CD8-positive, alpha-beta memory T cell (primary cell): ENCODE measurements around the gene PAPSS1. TPM values are rescaled to one million over a fixed set of nuclear protein-coding genes. Genes with fewer than 3 reads are reported as not detected.
"Not testable (repeated sequence)": the region's sequence is repeated elsewhere in the genome, so short reads cannot be mapped to it uniquely, and the experiment has no call there.

Experiments used
- CTCF ChIA-PET: fragments of 350-600 bp; sonication (Branson Sonifier 250); formaldehyde crosslinking; loops from one replicate; lab custom pipeline; 2021; ENCODE audit warnings: antibody characterized with exemption; lab: Charles Lee
- POLR2A ChIA-PET: fragments of 350-600 bp; sonication (Branson Sonifier 250); formaldehyde crosslinking; loops from one replicate; lab custom pipeline; 2021; ENCODE audit warnings: antibody characterized with exemption; lab: Charles Lee
- DNase-seq, 5 donors: peaks; one replicate each; pipeline versions ENCODE4 v3.0.0 to v3.0.0-alpha.2; 2020 to 2022; ENCODE audit warnings: mixed read lengths in 1 of 5
- H3K27ac ChIP-seq: one replicate; pipeline ENCODE4 v1.7.0; 2013; ENCODE audit warnings: low read depth, mild to moderate bottlenecking, low read length, moderate library complexity
- H3K27me3 ChIP-seq: 2 replicates; pipeline ENCODE4 v1.7.0; 2013; ENCODE audit warnings: low read length, mild to moderate bottlenecking; ENCODE audit not compliant: insufficient read depth, poor library complexity, severe bottlenecking
- H3K36me3 ChIP-seq: 2 replicates; pipeline ENCODE4 v1.7.0; 2013; ENCODE audit warnings: mild to moderate bottlenecking, low read length, moderate library complexity; ENCODE audit not compliant: insufficient read depth
- H3K4me1 ChIP-seq: 2 replicates; pipeline ENCODE4 v1.7.0; 2013; ENCODE audit warnings: mild to moderate bottlenecking, low read length, moderate library complexity; ENCODE audit not compliant: insufficient read depth
- H3K4me3 ChIP-seq: 2 replicates; pipeline ENCODE4 v1.7.0; 2013; ENCODE audit warnings: mild to moderate bottlenecking, low read length
- H3K9me3 ChIP-seq: 2 replicates; pipeline ENCODE4 v1.7.0; 2013; ENCODE audit warnings: mild to moderate bottlenecking, low read length
- H3K27ac Mint-ChIP-seq, 8 donors: one replicate each; pipeline ENCODE4 v1.8.0; 2020 to 2021; ENCODE audit warnings: mixed read lengths in 8 of 8, mild to moderate bottlenecking in 6 of 8, inconsistent platforms in 3 of 8, moderate library complexity in 3 of 8
- H3K27me3 Mint-ChIP-seq, 2 donors: one replicate each; pipeline ENCODE4 v1.8.0; 2020 to 2021; ENCODE audit warnings: mixed read lengths in 2 of 2, mild to moderate bottlenecking in 1 of 2, moderate library complexity in 1 of 2
- H3K36me3 Mint-ChIP-seq, 3 donors: one replicate each; pipeline ENCODE4 v1.8.0; 2020 to 2021; ENCODE audit warnings: mixed read lengths in 3 of 3, inconsistent platforms in 1 of 3, mild to moderate bottlenecking in 1 of 3
- H3K4me1 Mint-ChIP-seq, 3 donors: one replicate each; pipeline ENCODE4 v1.8.0; 2020 to 2021; ENCODE audit warnings: mixed read lengths in 3 of 3, inconsistent platforms in 1 of 3, mild to moderate bottlenecking in 1 of 3
- H3K4me3 Mint-ChIP-seq, 7 donors: one replicate each; pipeline ENCODE4 v1.8.0; 2020 to 2021; ENCODE audit warnings: mixed read lengths in 7 of 7, mild to moderate bottlenecking in 6 of 7, moderate library complexity in 4 of 7, inconsistent platforms in 2 of 7
- H3K9me3 Mint-ChIP-seq, 5 donors: one replicate each; pipeline ENCODE4 v1.8.0; 2020 to 2022; ENCODE audit warnings: mixed read lengths in 5 of 5, mild to moderate bottlenecking in 3 of 5, moderate library complexity in 2 of 5, inconsistent platforms in 1 of 5
- polyA plus RNA-seq: library from polyadenylated mRNA; unstranded; fragments of 300-500 nt; fragmentation: Illumina TruSeq; gene quantifications from one replicate; pipeline ENCODE4 v1.2.3, GENCODE V29; 2021
- total RNA-seq, 2 experiments: library from RNA; stranded (reverse); gene quantifications; one replicate each; pipeline ENCODE4 v1.2.3, GENCODE V29; 2021

The PAPSS1 gene
- total and polyA plus RNA-seq, 3 experiments from 2014 or later, result 26.6 to 30.9 (median 27.9) TPM

DNA sequence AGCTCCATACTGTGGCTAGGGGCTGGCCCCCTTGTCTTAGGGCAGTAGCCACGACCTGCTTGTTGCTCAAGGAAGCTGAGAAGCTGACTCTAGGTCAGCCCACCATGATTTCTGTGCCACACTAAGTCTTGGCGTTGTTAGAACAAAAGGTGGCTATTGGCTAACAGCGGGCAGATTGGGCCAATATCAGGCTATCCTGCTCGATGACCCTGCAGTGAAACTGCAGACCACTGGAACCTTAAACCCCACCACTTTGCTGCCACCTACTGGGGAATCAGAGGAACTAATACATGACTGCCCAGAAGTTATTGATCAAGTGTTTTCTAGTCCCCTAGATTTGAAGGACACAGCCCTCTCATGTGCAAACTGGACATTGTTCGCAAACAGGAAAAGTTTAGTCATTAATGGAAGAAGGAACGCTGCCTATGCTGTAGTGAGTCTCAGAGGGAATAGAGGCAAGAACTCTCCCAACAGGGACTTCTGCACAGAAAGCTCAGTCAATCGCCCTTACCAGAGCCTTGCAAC lies 17.0 kb upstream of the PAPSS1 start:
- H3K27ac ChIP-seq, result no peak overlapping the region
- H3K36me3 ChIP-seq, result no peaks in the 10 kb centered on the region
- ChIA-PET POLR2A (no interaction called here), CTCF (interaction anchor here (0.7 to 2.1 kb wide), 10 partner anchors 9 to 54 kb away, joined by 3 to 17 read pairs (median 4); partner anchors contain the start of gene PAPSS1)
- no peaks in the 10 kb centered on the region for H3K27me3 ChIP-seq
- no peak overlapping the region for H3K4me3 ChIP-seq
- no peaks in the 10 kb centered on the region for H3K27me3 Mint-ChIP-seq
- H3K9me3 Mint-ChIP-seq, result no peaks in the 10 kb centered on the region
- no peak overlapping the region for H3K27ac Mint-ChIP-seq
- H3K4me3 Mint-ChIP-seq, result no peak overlapping the region
- H3K4me1 Mint-ChIP-seq, result no peaks in the 10 kb centered on the region
- peak in 4 of 5 donors; percentile 27 to 61 (median 38) for DNase-seq
- no peaks in the 10 kb centered on the region for H3K4me1 ChIP-seq
- no peaks in the 10 kb centered on the region for H3K36me3 Mint-ChIP-seq
- H3K9me3 ChIP-seq, result no peaks in the 10 kb centered on the region

DNA sequence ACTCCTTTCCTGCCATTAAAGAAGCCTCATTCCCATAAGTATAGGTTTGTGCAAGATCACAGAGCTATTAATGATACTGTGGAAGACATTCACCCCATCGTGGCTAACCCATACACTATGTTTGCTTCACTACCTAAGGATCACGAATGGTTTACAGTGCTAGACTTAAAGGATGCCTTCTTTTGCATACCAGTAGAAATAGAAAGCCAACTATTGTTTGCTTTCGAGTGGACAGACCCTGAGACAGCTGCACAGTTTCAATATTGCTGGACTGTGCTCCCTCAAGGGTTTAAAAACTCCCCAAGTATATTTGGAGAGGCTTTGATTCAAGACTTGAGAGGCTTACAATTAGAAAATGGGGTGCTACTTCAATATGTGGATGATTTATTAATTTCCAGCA lies 16.0 kb upstream of the PAPSS1 start:
- Histone ChIP-seq H3K36me3 (no peaks in the 10 kb centered on the region), H3K27ac (no peak overlapping the region), H3K27me3 (no peaks in the 10 kb centered on the region), H3K9me3 (no peaks in the 10 kb centered on the region), H3K4me3 (no peak overlapping the region), H3K4me1 (no peaks in the 10 kb centered on the region)
- H3K27ac Mint-ChIP-seq, result no peak overlapping the region
- no peak for DNase-seq
- CTCF ChIA-PET, result interaction anchor here (1.8 to 2.1 kb wide), 3 partner anchors 9 to 15 kb away, joined by 6 to 17 read pairs (median 6); partner anchors contain the start of gene PAPSS1
- no peaks in the 10 kb centered on the region for H3K4me1 Mint-ChIP-seq
- H3K4me3 Mint-ChIP-seq, result no peak overlapping the region
- POLR2A ChIA-PET, result no interaction called here
- H3K36me3 Mint-ChIP-seq, result no peaks in the 10 kb centered on the region
- H3K9me3 Mint-ChIP-seq, result no peaks in the 10 kb centered on the region
- no peaks in the 10 kb centered on the region for H3K27me3 Mint-ChIP-seq

DNA sequence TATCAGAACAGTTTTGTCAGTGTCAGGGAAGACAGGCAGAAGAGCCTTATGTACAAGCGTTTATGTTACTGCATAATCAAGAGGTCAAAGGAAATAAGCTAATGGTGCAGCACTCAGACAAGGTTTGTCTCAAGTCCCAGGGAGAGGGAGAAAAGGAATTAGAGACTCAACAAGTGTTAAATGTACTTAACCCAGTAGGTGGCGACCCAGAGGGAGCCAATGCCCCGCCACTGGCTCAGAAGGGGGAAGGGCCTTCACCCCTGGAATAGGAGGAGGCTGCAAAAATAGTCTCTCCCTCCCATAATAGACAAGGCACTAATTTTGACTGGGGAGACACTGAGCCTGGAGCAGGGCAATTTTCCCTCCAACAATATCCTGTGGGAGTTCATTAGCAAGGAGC lies 14.1 kb upstream of the PAPSS1 start:
- ChIA-PET CTCF (interaction anchor here (1.4 kb wide), 1 partner anchor 13 kb away, joined by 3 read pairs; no protein-coding TSS in a partner anchor), POLR2A (no interaction called here)
- H3K4me1 ChIP-seq, result no peaks in the 10 kb centered on the region
- no peaks in the 10 kb centered on the region for H3K9me3 ChIP-seq
- Mint-ChIP-seq H3K27ac (no peak overlapping the region), H3K4me1 (no peaks in the 10 kb centered on the region), H3K9me3 (no peaks in the 10 kb centered on the region), H3K27me3 (no peaks in the 10 kb centered on the region), H3K4me3 (no peak overlapping the region), H3K36me3 (no peaks in the 10 kb centered on the region)
- no peak overlapping the region for H3K4me3 ChIP-seq
- H3K27ac ChIP-seq, result no peak overlapping the region
- no peaks in the 10 kb centered on the region for H3K27me3 ChIP-seq
- no peak for DNase-seq
- H3K36me3 ChIP-seq, result no peaks in the 10 kb centered on the region

DNA sequence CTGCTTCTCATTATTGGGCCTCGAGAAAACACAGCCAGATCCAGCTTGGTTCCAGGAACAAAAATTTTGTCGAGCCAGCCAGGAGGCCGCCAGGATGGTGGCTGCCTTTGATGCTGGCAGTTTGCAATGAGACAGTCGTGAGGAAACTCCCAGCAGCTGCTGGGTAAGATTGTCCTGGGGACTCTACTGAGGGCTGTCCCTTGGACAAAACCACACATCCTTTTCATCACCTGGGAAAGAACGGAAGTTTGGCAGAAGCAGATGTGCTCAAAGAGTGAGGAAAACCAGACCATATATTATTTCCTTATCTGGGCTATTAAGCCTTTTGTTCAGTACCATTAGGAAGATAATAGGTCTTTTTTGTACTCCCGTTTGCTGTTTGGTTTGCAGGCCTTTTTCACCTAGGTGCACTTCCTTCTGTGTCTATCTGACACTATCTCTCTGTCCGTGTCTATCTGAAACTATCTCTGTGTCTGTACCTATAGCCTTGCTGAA lies 13.4 kb upstream of the PAPSS1 start:
- no peaks in the 10 kb centered on the region for H3K9me3 ChIP-seq
- H3K4me1 Mint-ChIP-seq, result no peaks in the 10 kb centered on the region
- no peaks in the 10 kb centered on the region for H3K36me3 ChIP-seq
- no peaks in the 10 kb centered on the region for H3K4me1 ChIP-seq
- POLR2A ChIA-PET, result no interaction called here
- no peak for DNase-seq
- H3K4me3 ChIP-seq, result no peak overlapping the region
- no peak overlapping the region for H3K27ac ChIP-seq
- peaks cover 2 to 4% of the 10 kb centered on the region in 2 donors for H3K27me3 Mint-ChIP-seq
- no peaks in the 10 kb centered on the region for H3K9me3 Mint-ChIP-seq
- no peaks in the 10 kb centered on the region for H3K27me3 ChIP-seq
- CTCF ChIA-PET, result interaction anchor here (1.4 kb wide), 1 partner anchor 12 kb away, joined by 3 read pairs; no protein-coding TSS in a partner anchor
- H3K36me3 Mint-ChIP-seq, result no peaks in the 10 kb centered on the region
- no peak overlapping the region for H3K4me3 Mint-ChIP-seq
- H3K27ac Mint-ChIP-seq, result no peak overlapping the region

DNA sequence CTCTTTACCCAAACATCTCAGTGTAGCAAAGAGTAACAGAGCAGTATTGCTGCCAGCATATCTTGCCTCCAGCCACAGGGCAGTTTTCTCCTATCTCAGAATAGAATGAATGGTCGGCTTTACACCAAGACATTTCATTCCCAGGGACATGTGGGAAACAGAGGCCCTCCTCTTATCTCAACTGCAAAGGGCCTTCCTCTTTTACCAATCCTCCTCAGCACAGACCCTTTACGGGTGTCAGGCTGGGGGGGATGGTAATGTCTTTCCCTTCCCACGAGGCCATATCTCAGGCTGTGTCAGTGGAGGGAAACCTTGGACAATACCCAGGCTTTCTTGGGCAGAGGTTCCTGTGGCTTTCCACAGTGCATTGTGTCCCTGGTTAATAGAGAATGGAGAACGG lies 9.0 kb upstream of the PAPSS1 start:
- DNase-seq, H3K9me3 Mint-ChIP-seq, H3K36me3 Mint-ChIP-seq, H3K4me3 Mint-ChIP-seq, CTCF ChIA-PET, H3K27ac Mint-ChIP-seq, H3K36me3 ChIP-seq, H3K4me1 Mint-ChIP-seq, H3K27me3 ChIP-seq, H3K9me3 ChIP-seq, H3K4me1 ChIP-seq, POLR2A ChIA-PET, H3K27ac ChIP-seq, H3K4me3 ChIP-seq: not testable (repeated sequence)
- peaks cover 3 to 12% of the 10 kb centered on the region in 2 donors for H3K27me3 Mint-ChIP-seq

DNA sequence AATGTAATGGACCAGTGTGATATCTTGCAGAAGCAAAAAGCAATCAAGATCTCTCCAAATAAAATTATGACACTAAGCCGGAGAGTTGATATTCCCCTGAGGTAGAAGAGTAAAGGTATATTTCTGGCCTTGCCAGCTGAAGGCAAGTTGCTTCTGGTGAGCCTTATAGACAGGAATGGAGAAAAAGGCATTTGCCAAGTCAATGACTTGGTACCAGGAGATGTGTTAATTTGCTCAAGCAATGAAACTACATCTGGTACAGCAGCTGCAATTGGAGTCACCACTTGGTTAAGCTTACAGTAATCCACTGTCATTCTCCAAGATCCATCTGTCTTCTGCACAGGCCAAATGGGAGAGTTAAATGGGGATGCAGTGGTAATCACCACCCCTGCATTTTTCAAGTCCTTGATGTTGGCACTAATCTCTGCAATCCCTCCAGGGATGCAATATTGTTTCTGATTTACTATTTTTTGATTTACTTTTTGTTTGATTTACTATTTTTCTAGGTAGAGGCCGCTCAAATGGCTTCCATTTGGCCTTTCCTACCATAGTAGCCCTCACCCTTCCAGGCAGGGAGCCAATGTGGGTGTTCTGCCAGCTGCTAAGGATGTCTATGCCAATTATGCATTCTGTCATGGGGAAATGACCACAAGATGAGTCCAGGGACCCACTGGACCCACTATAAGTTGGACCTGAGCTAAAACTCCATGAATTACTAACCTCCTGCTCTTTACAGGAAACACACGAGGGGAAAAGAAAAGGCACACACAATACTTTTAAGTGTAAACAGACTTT lies 6.3 kb upstream of the PAPSS1 start:
- H3K27ac ChIP-seq, H3K9me3 Mint-ChIP-seq, H3K9me3 ChIP-seq, H3K4me3 Mint-ChIP-seq, H3K36me3 ChIP-seq, H3K4me1 Mint-ChIP-seq, POLR2A ChIA-PET, H3K4me3 ChIP-seq, H3K27me3 ChIP-seq, H3K36me3 Mint-ChIP-seq, DNase-seq, H3K4me1 ChIP-seq, H3K27ac Mint-ChIP-seq: not testable (repeated sequence)
- CTCF ChIA-PET, result interaction anchor here (1.7 kb wide), 1 partner anchor 10 kb away, joined by 6 read pairs; no protein-coding TSS in a partner anchor
- peaks cover 3 to 12% of the 10 kb centered on the region in 2 donors for H3K27me3 Mint-ChIP-seq

DNA sequence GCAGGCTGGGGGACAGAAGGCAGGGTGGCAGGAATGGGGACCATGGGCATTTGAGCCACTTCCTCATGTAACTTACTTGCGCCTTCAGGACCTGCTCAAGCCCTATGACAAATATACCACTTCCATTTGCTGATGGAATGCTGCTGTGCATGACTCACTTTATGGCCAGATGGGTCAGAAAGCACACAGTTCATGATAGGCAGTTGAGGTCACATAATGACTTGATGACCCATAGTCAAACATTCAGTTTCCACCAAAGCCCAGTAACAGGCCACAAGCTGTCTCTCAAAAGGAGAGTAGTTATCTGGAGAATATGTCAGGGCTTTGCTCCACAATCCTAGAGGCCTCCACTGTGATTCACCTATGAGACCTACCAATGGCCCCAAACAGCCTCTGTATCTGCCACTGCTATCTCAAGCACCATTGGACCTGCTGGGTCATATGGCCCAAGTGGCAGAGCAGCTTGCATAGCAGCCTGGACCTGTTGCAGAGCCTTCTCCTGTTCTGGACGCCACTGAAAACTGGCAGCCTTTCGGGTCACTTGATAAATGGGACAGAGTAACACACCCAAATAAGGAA lies 5.3 kb upstream of the PAPSS1 start:
- CTCF ChIA-PET, result no interaction called here
- H3K27me3 ChIP-seq, result no peaks in the 10 kb centered on the region
- H3K9me3 ChIP-seq, result no peaks in the 10 kb centered on the region
- no peak for DNase-seq
- H3K4me1 ChIP-seq, result peaks cover 11% of the 10 kb centered on the region
- H3K27ac ChIP-seq, result no peak overlapping the region
- no peak overlapping the region for H3K27ac Mint-ChIP-seq
- POLR2A ChIA-PET, result no interaction called here
- peaks cover 0 to 6% (median 0%) of the 10 kb centered on the region in 3 donors for H3K36me3 Mint-ChIP-seq
- H3K36me3 ChIP-seq, result no peaks in the 10 kb centered on the region
- H3K27me3 Mint-ChIP-seq, result peaks cover 3 to 12% of the 10 kb centered on the region in 2 donors
- H3K4me1 Mint-ChIP-seq, result peaks cover 11 to 14% (median 12%) of the 10 kb centered on the region in 3 donors
- H3K9me3 Mint-ChIP-seq, result no peaks in the 10 kb centered on the region
- no peak overlapping the region for H3K4me3 Mint-ChIP-seq
- no peak overlapping the region for H3K4me3 ChIP-seq

DNA sequence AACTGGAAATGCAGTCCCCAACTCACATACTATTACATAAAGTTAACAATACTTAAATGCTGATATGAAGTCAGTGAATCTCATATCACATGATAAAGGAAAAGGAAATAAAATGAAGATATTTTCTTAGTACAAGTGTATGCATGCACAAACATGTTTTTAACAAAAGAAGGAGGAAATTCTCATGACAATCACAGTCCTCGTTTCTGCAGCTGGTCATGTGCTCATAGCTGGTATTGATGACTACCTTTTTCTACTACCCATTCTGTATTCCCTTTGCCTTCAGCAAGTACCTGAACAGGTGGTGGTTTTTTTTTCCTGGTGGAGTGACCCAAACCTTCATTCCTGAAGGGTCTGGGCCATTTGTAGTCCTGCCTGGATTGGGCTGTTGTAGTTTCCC lies 3.3 kb upstream of the PAPSS1 start:
- H3K9me3 ChIP-seq, H3K27ac ChIP-seq, DNase-seq, H3K4me3 ChIP-seq, H3K27me3 Mint-ChIP-seq, CTCF ChIA-PET, H3K9me3 Mint-ChIP-seq, POLR2A ChIA-PET, H3K36me3 ChIP-seq, H3K27me3 ChIP-seq: not testable (repeated sequence)
- H3K4me1 ChIP-seq, result peaks cover 20% of the 10 kb centered on the region
- Mint-ChIP-seq H3K36me3 (peaks cover 0 to 11% (median 0%) of the 10 kb centered on the region in 3 donors), H3K4me1 (peaks cover 24 to 27% (median 25%) of the 10 kb centered on the region in 3 donors), H3K27ac (peak overlapping the region in 1 of 8 donors; percentile 14), H3K4me3 (peak overlapping the region in 1 of 7 donors; percentile 85)
